Panc1 (cell line): ENCODE results near the gene TMCO4. TPM values are rescaled to one million over a fixed set of nuclear protein-coding genes. Genes with fewer than 3 reads are reported as not detected.

Experiments
- ATAC-seq: fragments of 200-7000 bp; cut with Tn5 transposase; 2 replicates; pipeline ENCODE4 v1.9.1; 2020; ENCODE audit warnings: mild to moderate bottlenecking, moderate library complexity
- BruUV-seq: library from RNA; stranded (reverse); fragments of 400-500 nt; replicated peaks from 2 replicates; lab custom pipeline; 2021; lab: Mats Ljungman, UMichigan
- CTCF ChIA-PET: fragments of 300-600 bp; sonication (Branson Sonifier 250); formaldehyde crosslinking; loops from one replicate; lab custom pipeline; 2022; ENCODE audit warnings: antibody characterized with exemption; lab: Charles Lee
- POLR2A ChIA-PET: fragments of 300-600 bp; sonication (Branson Sonifier 250); formaldehyde crosslinking; loops from one replicate; lab custom pipeline; 2022; ENCODE audit warnings: antibody characterized with exemption; lab: Charles Lee
- DNase-seq: peaks from one replicate; pipeline ENCODE4 v3.0.0-alpha.2; 2010; ENCODE audit warnings: low read depth, low spot score
- H3K27ac ChIP-seq: 2 replicates; pipeline ENCODE4 v1.5.1; 2011; ENCODE audit warnings: mild to moderate bottlenecking, low read length, inconsistent platforms
- H3K27me3 ChIP-seq: fragments of 200-500 bp; sonication (Bioruptor generic); 2 replicates; pipeline ENCODE4 v1.6.0; 2014; ENCODE audit warnings: low read length, inconsistent platforms; ENCODE audit not compliant: control insufficient read depth, insufficient read depth
- H3K36me3 ChIP-seq: fragments of 200-500 bp; sonication (Bioruptor generic); 2 replicates; pipeline ENCODE4 v1.5.1; 2014; ENCODE audit warnings: inconsistent platforms, mild to moderate bottlenecking, low read length, moderate library complexity; ENCODE audit not compliant: control insufficient read depth, insufficient read depth
- H3K4me1 ChIP-seq: 2 replicates; pipeline ENCODE4 v1.5.1; 2011; ENCODE audit warnings: inconsistent platforms, mild to moderate bottlenecking, low read length, moderate library complexity; ENCODE audit not compliant: control insufficient read depth, insufficient read depth
- H3K4me3 ChIP-seq, 2 experiments: 2 replicates each; pipeline ENCODE4 v1.5.1; 2011 to 2012; ENCODE audit warnings: low read depth in 2 of 2, low read length in 2 of 2, mild to moderate bottlenecking in 2 of 2, inconsistent platforms in 1 of 2, moderate library complexity in 1 of 2
- H3K9me3 ChIP-seq: fragments of 200-500 bp; sonication (Bioruptor generic); 2 replicates; pipeline ENCODE4 v1.5.1; 2014; ENCODE audit warnings: low read depth, mild to moderate bottlenecking, inconsistent platforms, low read length, moderate library complexity; ENCODE audit not compliant: control insufficient read depth, insufficient read depth
- POLR2AphosphoS5 ChIP-seq: IDR thresholded peaks from 2 replicates; pipeline ENCODE4 v1.6.1; 2012; ENCODE audit warnings: mild to moderate bottlenecking, low read depth, low read length, moderate library complexity
- SIN3A ChIP-seq: IDR thresholded peaks from 2 replicates; pipeline ENCODE4 v1.6.1; 2012; ENCODE audit warnings: low read depth, mild to moderate bottlenecking, low read length, moderate library complexity, borderline replicate concordance; ENCODE audit not compliant: insufficient read depth
- TCF7L2 ChIP-seq: IDR thresholded peaks from 2 replicates; pipeline ENCODE4 v1.6.1; 2011; ENCODE audit warnings: mild to moderate bottlenecking, low read depth, low read length, inconsistent platforms
- in situ Hi-C: cut with HindIII; loops from 2 replicates; pipeline ENCODE4 v1.10.0; 2016; ENCODE audit warnings: low sequenced_read_pairs, low pct_unique_long_range_greater_than_20kb
- intact Hi-C: fragments of 100-400 bp; cut with micrococcal nuclease; formaldehyde crosslinking; loops from one replicate; pipeline ENCODE4 v1.10.0; 2022; ENCODE audit not compliant: unreplicated experiment
- total RNA-seq: library from RNA; stranded (reverse); gene quantifications from one replicate; pipeline ENCODE4 v1.2.1, GENCODE V29; 2021; ENCODE audit not compliant: unreplicated experiment
- TF ChIP-seq, protein P1 (sequence below): fragments of 450-650 bp; IDR thresholded peaks from 2 replicates; pipeline ENCODE4 v1.5.1; 2017; ENCODE audit warnings: mild to moderate bottlenecking
- TF ChIP-seq, protein P2 (sequence below), 2 experiments: IDR thresholded peaks; 2 replicates each; pipeline ENCODE4 v1.6.1; 2011 to 2012; ENCODE audit warnings: low read depth in 2 of 2, control low read depth in 1 of 2, low read length in 1 of 2, mild to moderate bottlenecking in 1 of 2, moderate library complexity in 1 of 2; ENCODE audit not compliant: insufficient read depth in 1 of 2

Gene TMCO4
- total RNA-seq, 1 experiment from 2014 or later = 13.2 TPM

DNA sequence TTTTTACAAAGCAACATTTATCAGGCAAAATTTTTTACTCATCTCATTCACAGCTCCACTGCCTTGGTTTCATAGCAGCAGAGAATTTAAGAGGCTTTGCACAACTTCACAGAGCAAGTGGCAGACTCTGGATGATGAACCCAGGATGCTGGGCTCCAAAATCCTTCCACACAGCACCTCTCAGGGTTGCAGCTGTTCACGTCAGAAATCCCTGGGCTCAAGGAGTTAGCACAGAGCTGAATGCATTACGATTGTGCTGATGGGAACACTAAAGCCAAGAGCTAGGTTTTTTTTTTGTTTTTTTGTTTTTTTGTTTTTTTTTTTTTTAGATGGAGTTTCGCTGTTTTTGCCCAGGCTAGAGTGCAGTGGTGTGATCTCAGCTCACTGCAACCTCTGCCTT is 137.4 kb downstream of the TMCO4 start:
- intact Hi-C loops = loop anchor here (2.0 kb wide), 1 partner anchor 44 kb away; no protein-coding TSS in a partner anchor
- no TSS peak for BruUV-seq
- peaks cover 12% of the 10 kb centered on the region for H3K4me1 ChIP-seq

DNA sequence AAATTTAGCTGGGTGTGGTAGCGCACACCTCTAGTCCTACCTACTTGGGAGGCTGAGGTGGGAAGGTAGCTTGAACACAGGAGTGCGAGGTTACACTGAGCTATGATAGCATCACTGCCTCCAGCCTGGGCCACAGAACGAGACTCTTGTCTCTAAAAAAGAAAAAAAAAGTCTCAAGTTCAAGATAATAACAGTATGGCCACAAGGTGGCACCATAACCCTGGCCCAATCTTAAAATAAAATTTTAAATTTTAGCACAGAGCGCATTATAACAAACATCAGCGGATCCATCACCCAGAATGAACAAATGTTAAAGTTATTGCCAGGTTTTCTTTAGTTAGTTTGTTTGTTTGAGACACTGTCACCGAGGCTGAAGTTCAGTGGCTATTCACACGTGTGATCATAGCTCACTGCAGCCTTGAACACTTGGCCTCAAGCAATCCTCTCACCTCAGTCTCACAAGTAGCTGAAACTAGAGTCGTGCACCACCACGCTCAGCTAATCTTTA is 137.9 kb downstream of the TMCO4 start:
- BruUV-seq = no TSS peak
- TF ChIP-seq SIN3A = no peak
- TF ChIP-seq, protein P1, sequence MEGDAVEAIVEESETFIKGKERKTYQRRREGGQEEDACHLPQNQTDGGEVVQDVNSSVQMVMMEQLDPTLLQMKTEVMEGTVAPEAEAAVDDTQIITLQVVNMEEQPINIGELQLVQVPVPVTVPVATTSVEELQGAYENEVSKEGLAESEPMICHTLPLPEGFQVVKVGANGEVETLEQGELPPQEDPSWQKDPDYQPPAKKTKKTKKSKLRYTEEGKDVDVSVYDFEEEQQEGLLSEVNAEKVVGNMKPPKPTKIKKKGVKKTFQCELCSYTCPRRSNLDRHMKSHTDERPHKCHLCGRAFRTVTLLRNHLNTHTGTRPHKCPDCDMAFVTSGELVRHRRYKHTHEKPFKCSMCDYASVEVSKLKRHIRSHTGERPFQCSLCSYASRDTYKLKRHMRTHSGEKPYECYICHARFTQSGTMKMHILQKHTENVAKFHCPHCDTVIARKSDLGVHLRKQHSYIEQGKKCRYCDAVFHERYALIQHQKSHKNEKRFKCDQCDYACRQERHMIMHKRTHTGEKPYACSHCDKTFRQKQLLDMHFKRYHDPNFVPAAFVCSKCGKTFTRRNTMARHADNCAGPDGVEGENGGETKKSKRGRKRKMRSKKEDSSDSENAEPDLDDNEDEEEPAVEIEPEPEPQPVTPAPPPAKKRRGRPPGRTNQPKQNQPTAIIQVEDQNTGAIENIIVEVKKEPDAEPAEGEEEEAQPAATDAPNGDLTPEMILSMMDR = peak; percentile 88
- Histone ChIP-seq H3K4me3 (no peak overlapping the region), H3K9me3 (no peaks in the 10 kb centered on the region), H3K4me1 (peaks cover 12% of the 10 kb centered on the region), H3K27ac (no peak overlapping the region), H3K27me3 (peaks cover 5% of the 10 kb centered on the region; the same call in 1 of the 2 replicates), H3K36me3 (no peaks in the 10 kb centered on the region)
- in situ Hi-C loops = no loop called here
- intact Hi-C loops = loop anchor here (2.0 kb wide), 1 partner anchor 45 kb away; no protein-coding TSS in a partner anchor
- no peak for ATAC-seq
- ChIA-PET CTCF (interaction anchor here (0.6 to 4.4 kb wide), 10 partner anchors 8 to 487 kb away, joined by 3 to 57 read pairs (median 3); no protein-coding TSS in a partner anchor), POLR2A (interaction anchor here (1.5 kb wide), 1 partner anchor 54 kb away, joined by 3 read pairs; no protein-coding TSS in a partner anchor)
- no peak for DNase-seq

More for the DNA sequence above, 137.4 kb downstream of the TMCO4 start:
- no peak overlapping the region for H3K27ac ChIP-seq
- ATAC-seq (no peak), DNase-seq (no peak)
- no peaks in the 10 kb centered on the region for H3K9me3 ChIP-seq
- in situ Hi-C loops = no loop called here
- no peak overlapping the region for H3K4me3 ChIP-seq
- CTCF ChIA-PET = interaction anchor here (0.6 to 4.4 kb wide), 8 partner anchors 9 to 491 kb away, joined by 3 to 57 read pairs (median 3); no protein-coding TSS in a partner anchor
- POLR2A ChIA-PET = interaction anchor here (1.5 kb wide), 1 partner anchor 54 kb away, joined by 3 read pairs; no protein-coding TSS in a partner anchor
- H3K36me3 ChIP-seq = no peaks in the 10 kb centered on the region
- TF ChIP-seq TCF7L2 (no peak), SIN3A (no peak), POLR2AphosphoS5 (no peak)
- TF ChIP-seq, protein P2, sequence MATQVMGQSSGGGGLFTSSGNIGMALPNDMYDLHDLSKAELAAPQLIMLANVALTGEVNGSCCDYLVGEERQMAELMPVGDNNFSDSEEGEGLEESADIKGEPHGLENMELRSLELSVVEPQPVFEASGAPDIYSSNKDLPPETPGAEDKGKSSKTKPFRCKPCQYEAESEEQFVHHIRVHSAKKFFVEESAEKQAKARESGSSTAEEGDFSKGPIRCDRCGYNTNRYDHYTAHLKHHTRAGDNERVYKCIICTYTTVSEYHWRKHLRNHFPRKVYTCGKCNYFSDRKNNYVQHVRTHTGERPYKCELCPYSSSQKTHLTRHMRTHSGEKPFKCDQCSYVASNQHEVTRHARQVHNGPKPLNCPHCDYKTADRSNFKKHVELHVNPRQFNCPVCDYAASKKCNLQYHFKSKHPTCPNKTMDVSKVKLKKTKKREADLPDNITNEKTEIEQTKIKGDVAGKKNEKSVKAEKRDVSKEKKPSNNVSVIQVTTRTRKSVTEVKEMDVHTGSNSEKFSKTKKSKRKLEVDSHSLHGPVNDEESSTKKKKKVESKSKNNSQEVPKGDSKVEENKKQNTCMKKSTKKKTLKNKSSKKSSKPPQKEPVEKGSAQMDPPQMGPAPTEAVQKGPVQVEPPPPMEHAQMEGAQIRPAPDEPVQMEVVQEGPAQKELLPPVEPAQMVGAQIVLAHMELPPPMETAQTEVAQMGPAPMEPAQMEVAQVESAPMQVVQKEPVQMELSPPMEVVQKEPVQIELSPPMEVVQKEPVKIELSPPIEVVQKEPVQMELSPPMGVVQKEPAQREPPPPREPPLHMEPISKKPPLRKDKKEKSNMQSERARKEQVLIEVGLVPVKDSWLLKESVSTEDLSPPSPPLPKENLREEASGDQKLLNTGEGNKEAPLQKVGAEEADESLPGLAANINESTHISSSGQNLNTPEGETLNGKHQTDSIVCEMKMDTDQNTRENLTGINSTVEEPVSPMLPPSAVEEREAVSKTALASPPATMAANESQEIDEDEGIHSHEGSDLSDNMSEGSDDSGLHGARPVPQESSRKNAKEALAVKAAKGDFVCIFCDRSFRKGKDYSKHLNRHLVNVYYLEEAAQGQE (IDR thresholded peaks at IDR 0.05; ENCODE audit: insufficient read depth in 1 of 2, low read depth in 2 of 2, low read length in 1 of 2) = no peak
- TF ChIP-seq, protein P1 = no peak
- peaks cover 5% of the 10 kb centered on the region; the same call in 1 of the 2 replicates for H3K27me3 ChIP-seq
